HG03520 (cell line): ENCODE data around the gene ORAI3.
"Not testable (repeated sequence)": the region's sequence is repeated elsewhere in the genome, so short reads cannot be mapped to it uniquely, and the experiment has no call there.

Source experiments
- ATAC-seq: cut with Tn5 transposase; IDR thresholded peaks from one replicate; pipeline ENCODE4 v1.9.1; 2021; ENCODE audit warnings: mild to moderate bottlenecking, moderate library complexity; ENCODE audit not compliant: unreplicated experiment

ORAI3 gene

GRCh38 chr16:30923554-30924075 is 25.3 kb upstream of the ORAI3 start, which contains the start of gene FBXL19:
Gene FBXL19 (plus strand): TSS chr16:30923572. CDS start chr16:30925755, 2,183 bp downstream.
- ATAC-seq: no peak

GRCh38 chr16:30924076-30924912 is 24.6 kb upstream of the ORAI3 start:
- ATAC-seq: no peak

GRCh38 chr16:30924913-30925631 is 23.8 kb upstream of the ORAI3 start:
- no peak for ATAC-seq

GRCh38 chr16:30925632-30925987 is 23.3 kb upstream of the ORAI3 start:
- ATAC-seq: no peak

- ATAC-seq: no peak
These were observed 22.7 kb upstream of the ORAI3 start for GRCh38 chr16:30925995-30926811.

GRCh38 chr16:30926937-30927788 is 21.7 kb upstream of the ORAI3 start:
- ATAC-seq: no peak

GRCh38 chr16:30927789-30928378 is 21.0 kb upstream of the ORAI3 start:
- ATAC-seq: no peak

GRCh38 chr16:30928390-30928789 is 20.5 kb upstream of the ORAI3 start:
- ATAC-seq: no peak

- ATAC-seq: no peak
These were observed 19.7 kb upstream of the ORAI3 start for GRCh38 chr16:30929167-30929566.

GRCh38 chr16:30930160-30930571 is 18.7 kb upstream of the ORAI3 start:
- ATAC-seq: no peak

- no peak for ATAC-seq
These were observed 17.7 kb upstream of the ORAI3 start for GRCh38 chr16:30931068-30931650.

- no peak for ATAC-seq
These were observed 13.9 kb upstream of the ORAI3 start for GRCh38 chr16:30934827-30935557.

GRCh38 chr16:30937692-30938091 is 11.2 kb upstream of the ORAI3 start:
- ATAC-seq: no peak

GRCh38 chr16:30939571-30939970 is 9.3 kb upstream of the ORAI3 start:
- ATAC-seq: not testable (repeated sequence)

GRCh38 chr16:30941600-30942425 is 7.1 kb upstream of the ORAI3 start:
- ATAC-seq: no peak

- ATAC-seq: no peak
These were observed 6.5 kb upstream of the ORAI3 start for GRCh38 chr16:30942426-30942806.

GRCh38 chr16:30944352-30944751 is 4.5 kb upstream of the ORAI3 start:
- ATAC-seq: no peak
